Measurements from ENCODE around the gene PRPF40A. TPM values are rescaled to one million over a fixed set of nuclear protein-coding genes. Genes with fewer than 3 reads are reported as not detected.

PRPF40A gene
- total and polyA plus RNA-seq, 8 donors = 8.7 to 44.7 (median 26.1) TPM

GRCh38 chr2:152648336-152648735, 68.9 kb downstream of the PRPF40A start:
- peak; percentile 33 to 51 (median 47) for ATAC-seq

GRCh38 chr2:152647552-152647951, 69.7 kb downstream of the PRPF40A start:
- Histone ChIP-seq H3K4me3 (no peak overlapping the region), H3K9me3 (no peaks in the 10 kb centered on the region), H3K36me3 (no peaks in the 10 kb centered on the region), H3K27ac (no peak overlapping the region), H3K4me1 (peaks cover 5 to 16% (median 7%) of the 10 kb centered on the region in 3 donors), H3K27me3 (no peaks in the 10 kb centered on the region)
- FAIRE-seq (no peak), ATAC-seq (peak; percentile 81 to 93 (median 91)), DNase-seq (peak; percentile 60 to 75 (median 64))
- intact Hi-C loops (cut with DNase I) = no loop called here
- 30 to 32% methylated on average over 9 of the region's 9 CpGs for WGBS, 2 donors
- TF ChIP-seq CTCF (IDR thresholded peaks at IDR 0.05) = no peak

More at GRCh38 chr2:152648336-152648735, 68.9 kb downstream of the PRPF40A start:
- no peak for TF ChIP-seq CTCF (IDR thresholded peaks at IDR 0.05)
- FAIRE-seq = no peak
- Histone ChIP-seq H3K4me3 (no peak overlapping the region), H3K4me1 (peaks cover 5 to 16% (median 7%) of the 10 kb centered on the region in 3 donors), H3K9me3 (no peaks in the 10 kb centered on the region), H3K36me3 (no peaks in the 10 kb centered on the region), H3K27me3 (no peaks in the 10 kb centered on the region), H3K27ac (no peak overlapping the region)
- 28 to 31% methylated on average over 2 of the region's 2 CpGs for WGBS, 2 donors
- DNase-seq = no peak
- intact Hi-C loops (cut with DNase I) = no loop called here

- no peak for TF ChIP-seq CTCF (IDR thresholded peaks at IDR 0.05)
- Histone ChIP-seq H3K4me1 (peaks cover 5 to 16% (median 7%) of the 10 kb centered on the region in 3 donors), H3K4me3 (no peak overlapping the region), H3K27ac (no peak overlapping the region), H3K27me3 (no peaks in the 10 kb centered on the region), H3K36me3 (no peaks in the 10 kb centered on the region), H3K9me3 (no peaks in the 10 kb centered on the region)
- intact Hi-C loops (cut with DNase I) = no loop called here
- FAIRE-seq = no peak
- WGBS, 2 donors = 92 to 93% methylated on average over 3 of the region's 3 CpGs
- peak in 1 of 4 donors; percentile 9 for ATAC-seq
- DNase-seq = no peak
These were observed 70.5 kb downstream of the PRPF40A start for GRCh38 chr2:152646775-152647174.

GRCh38 chr2:152646264-152646663, 71.0 kb downstream of the PRPF40A start:
- Histone ChIP-seq H3K27me3 (no peaks in the 10 kb centered on the region), H3K4me1 (peaks cover 5 to 16% (median 7%) of the 10 kb centered on the region in 3 donors), H3K4me3 (no peak overlapping the region), H3K9me3 (no peaks in the 10 kb centered on the region), H3K36me3 (peaks cover 0 to under 1% (median 0%) of the 10 kb centered on the region in 3 donors), H3K27ac (no peak overlapping the region)
- FAIRE-seq (no peak), DNase-seq (no peak), ATAC-seq (no peak)
- no peak for TF ChIP-seq CTCF (IDR thresholded peaks at IDR 0.05)
- intact Hi-C loops (cut with DNase I) = no loop called here
- WGBS, 2 donors = 69 to 70% methylated on average over 4 of the region's 4 CpGs

GRCh38 chr2:152644189-152644873, 72.9 kb downstream of the PRPF40A start:
- WGBS, 2 donors = 92% methylated on average over 6 of the region's 6 CpGs
- peaks cover 0 to 6% (median 0%) of the 10 kb centered on the region in 3 donors for H3K36me3 ChIP-seq
- TF ChIP-seq CTCF (IDR thresholded peaks at IDR 0.05) = no peak
- H3K4me1 ChIP-seq = peaks cover 5 to 16% (median 7%) of the 10 kb centered on the region in 3 donors
- no peak overlapping the region for H3K27ac ChIP-seq
- DNase-seq (no peak), ATAC-seq (no peak), FAIRE-seq (no peak)
- H3K9me3 ChIP-seq = no peaks in the 10 kb centered on the region
- no peaks in the 10 kb centered on the region for H3K27me3 ChIP-seq
- no peak overlapping the region for H3K4me3 ChIP-seq
- intact Hi-C loops (cut with DNase I) = no loop called here
